MV-4-11 (cell line): ENCODE results near the gene FBXL12.
"Not testable (repeated sequence)": the region's sequence is repeated elsewhere in the genome, so short reads cannot be mapped to it uniquely, and the experiment has no call there.

Experiments used
- DNase-seq: peaks from one replicate; lab custom pipeline; 2025; lab: John Stamatoyannopoulos, UW

FBXL12 gene

DNA sequence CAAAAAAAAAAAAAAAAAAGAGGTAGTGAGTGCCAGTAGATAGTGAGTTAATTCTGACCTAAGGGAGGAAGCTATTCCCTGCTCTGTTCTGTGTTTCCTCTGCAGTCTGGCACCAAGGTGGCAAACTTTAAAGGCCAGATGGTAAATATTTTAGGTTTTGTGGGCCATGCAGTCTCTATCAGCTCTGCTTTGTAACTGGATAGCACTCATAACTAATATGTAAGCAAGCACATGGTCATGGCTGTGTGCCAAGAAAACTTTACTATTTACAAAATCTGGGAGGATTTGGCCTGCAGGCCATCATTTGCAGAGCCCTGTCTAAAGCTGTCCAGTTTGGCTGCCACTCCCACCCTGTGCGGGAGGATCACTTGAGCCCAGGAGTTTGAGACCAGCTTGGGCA is 20.5 kb upstream of the FBXL12 start:
- DNase-seq = no peak

DNA sequence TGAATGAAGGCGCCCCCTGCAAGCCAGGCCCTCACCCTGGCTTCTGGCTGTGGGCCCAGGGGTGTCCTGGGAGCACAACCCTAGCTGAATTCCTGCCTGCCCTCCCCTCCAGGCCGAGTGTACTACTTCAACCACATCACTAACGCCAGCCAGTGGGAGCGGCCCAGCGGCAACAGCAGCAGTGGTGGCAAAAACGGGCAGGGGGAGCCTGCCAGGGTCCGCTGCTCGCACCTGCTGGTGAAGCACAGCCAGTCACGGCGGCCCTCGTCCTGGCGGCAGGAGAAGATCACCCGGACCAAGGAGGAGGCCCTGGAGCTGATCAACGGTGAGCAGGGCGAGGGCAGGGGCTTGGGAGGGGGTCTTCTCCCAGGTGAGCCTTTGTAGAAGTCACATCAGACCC is 19.4 kb upstream of the FBXL12 start:
- DNase-seq = no peak

DNA sequence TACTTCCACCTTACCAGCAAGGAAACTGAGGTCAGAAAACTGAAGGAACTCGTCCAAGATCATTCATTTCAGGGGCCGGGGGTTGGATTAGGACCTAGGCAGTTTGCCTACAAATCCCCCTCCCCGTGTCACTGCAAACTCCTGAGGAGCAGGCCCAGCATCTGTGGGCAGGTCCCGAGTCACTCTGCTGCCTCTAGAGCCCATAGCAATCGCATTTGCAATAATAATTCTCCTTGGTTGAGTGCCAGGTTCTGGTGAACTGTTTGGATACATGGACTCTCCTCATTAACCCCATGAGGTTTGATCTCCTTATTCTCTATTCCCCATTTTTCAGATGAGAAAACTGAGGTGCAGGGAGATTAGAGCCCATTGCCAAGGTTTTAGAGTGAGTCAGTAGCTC is 17.1 kb upstream of the FBXL12 start:
- DNase-seq = peak; percentile 35

DNA sequence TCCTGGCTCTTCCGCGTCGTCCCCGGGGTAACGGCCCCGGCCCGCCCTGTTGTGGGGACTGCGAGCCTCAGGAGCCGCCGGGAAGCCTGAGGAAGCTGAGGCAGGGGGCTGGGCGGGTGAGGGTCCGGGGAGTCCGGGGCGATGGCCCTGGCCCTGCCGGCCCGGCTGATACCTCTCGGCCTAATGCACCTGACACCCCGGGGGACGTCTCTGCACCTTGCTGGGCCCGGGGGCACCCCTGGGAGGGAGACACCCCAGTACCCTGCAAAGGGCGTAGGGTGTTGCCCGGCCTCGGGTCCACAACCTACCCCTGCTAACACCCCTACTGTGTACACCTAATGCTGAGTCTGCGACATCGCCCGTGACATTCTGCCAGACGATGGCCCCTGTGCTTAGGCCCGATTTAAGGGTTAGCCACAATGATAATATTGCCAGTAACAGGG is 16.6 kb upstream of the FBXL12 start:
- DNase-seq = no peak

DNA sequence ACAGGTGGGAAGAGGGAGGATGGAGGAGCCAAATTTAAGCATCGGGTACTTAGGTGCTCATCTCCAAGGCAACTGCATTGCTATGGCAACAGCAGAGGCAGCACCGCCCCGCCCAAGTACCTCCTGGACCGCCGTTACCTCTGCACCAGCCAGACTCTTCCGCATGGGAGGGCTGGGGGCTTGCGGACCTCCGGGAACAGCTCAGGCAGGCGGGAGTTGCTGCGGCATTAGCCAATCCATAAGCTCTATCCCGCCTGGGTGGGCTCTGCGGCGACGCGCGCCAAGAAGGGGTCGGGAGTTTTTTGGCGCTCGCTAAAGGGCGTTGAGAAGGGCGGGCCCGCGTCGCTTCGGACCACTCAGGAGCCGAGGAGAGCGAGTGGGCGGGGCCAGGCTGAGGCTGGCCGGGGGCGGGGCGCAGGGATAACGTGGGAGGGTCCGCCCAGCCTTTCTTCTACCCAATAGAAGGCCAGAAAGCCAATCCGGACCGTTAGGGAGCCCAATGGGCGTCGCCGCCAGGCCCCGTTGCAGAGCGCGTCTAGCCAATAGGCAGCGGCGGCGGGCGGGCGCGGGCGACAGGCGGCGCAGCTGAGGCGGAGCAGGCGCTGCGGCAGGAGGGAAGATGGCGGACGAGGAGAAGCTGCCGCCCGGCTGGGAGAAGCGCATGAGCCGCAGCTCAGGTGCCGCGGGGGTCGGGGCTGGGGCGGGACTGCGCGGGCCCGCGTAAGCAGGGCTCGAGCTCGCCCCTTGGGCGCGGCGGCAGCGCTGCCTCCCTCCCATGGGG is 16.0 kb upstream of the FBXL12 start, which contains the start of gene PIN1:
PIN1 (plus strand) TSS at position 593 of the 781 bp plus-strand sequence; CDS start at position 620, 27 bp downstream.
- peak; percentile 100 for DNase-seq

DNA sequence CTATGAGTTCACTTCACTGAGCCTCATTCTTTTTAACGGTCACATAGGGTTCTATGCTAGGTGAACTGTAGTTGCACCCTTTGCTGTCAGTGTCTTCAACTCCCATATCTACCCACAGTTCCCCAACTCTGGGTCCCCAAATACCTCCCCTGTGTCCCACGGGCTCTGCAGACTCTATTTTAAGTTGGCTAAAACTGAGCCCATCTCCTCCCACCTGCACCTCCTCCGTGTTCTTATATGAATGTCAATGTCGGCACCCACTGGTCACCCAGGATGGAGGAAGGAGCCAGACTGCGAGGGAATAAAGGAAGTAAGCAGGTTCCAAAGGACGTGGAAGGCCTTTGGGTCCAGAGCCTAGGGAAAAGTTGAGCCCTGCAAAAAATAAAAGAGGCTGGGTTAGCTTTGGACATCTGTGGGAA is 15.4 kb upstream of the FBXL12 start:
- DNase-seq = no peak

DNA sequence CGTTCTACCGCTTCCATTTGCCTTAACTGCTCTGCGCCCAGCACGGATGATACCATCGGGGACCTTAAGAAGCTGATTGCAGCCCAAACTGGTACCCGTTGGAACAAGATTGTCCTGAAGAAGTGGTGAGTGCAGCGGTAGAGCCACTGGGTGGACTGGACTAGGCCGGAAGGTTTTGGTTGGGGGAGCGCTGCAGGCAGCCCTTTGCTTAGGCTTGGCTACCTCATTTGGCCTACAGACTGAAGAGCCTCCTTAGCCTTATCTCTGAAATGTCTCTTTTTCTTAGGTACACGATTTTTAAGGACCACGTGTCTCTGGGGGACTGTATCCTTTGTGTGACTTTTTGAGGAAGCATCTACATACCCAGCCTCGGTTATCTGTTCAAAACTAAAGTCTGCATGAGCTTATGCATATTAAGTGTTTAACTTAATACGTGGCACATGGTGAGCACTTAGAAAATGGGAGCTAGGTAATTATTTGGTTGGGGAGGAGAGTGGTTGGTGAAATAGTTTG is 9.7 kb upstream of the FBXL12 start:
- peak; percentile 18 for DNase-seq

DNA sequence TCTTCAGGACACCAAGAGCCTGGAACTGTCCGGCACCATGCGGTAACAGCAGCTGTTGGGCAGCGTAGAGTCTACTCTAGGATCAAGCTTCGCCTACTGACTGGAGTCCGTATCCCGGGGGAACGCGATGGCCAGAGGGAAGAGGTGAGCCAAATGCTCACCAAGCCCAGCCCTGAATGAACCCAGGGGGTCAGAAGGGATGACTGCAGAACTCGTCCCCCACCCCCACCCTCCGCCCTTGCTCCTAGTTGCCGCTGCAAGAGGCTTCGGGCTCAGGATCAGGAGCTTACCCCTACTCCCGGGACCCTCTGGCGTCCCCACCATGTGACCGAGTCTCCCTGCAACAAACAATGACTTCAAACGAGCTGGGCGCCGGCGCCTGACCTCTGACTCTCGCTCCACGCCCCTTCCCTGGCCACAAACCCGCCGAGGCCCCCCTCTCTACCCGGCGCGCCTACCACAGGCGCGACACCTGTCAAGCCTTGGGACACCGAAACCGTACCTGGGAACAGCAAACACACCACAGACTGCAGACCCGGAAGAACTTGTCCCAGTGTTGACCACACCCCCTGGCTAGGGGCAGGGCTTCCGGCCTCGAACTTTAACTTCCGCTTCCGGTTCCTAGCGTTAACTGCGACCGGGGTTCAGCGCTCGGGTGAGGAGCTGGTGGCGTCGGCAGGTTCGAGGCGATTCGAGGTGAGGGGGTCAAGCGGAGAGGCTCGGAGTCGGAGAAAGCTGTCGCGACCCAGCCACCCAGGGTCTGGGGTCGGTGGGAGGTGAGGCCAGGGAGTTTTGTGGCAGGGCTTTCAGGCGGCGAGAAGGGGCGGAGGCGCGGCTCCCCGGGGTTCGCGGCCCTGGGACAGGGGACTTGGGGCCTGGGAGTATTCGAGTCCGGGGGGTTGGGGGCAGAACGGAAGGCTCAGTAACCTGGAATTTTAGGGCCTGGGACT is 8.7 kb upstream of the FBXL12 start, which contains the start of gene UBL5:
UBL5 (plus strand) TSS at position 630 of the 950 bp plus-strand sequence. CDS start 420 bp downstream, outside the sequence.
- peak; percentile 92 for DNase-seq

DNA sequence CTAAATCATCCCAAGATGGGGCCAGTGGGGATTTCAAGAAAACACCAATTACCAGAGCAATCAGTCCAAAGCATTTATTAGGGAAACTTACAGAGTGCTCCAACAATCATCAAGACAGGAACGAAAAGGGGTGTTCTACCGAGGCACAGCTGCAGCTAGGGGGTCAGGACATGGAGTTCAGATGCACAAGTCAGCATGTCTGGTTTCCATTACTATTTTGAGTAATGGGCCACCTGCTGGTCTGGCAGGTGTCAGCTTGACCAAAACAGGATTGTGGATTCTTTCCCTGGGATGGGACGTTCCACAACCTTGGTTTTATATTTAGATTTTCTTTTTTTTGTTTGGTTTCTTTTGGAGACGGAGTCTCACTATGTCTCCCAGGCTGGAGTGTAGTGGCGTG is 4.9 kb upstream of the FBXL12 start:
- no peak for DNase-seq

DNA sequence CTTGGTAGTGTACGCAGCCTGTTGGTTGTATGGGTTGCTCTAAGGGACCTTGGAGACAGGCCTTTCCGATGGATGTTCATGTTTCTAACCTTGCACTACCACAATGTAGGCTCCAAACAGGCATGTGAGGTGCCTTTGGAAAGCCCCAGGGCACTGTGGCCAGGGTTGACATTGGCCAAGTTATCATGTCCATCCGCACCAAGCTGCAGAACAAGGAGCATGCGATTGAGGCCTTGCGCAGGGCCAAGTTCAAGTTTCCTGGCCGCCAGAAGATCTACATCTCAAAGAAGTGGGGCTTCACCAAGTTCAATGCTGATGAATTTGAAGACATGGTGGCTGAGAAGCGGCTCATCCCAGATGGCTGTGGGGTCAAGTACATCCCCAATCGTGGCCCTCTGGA is 1.2 kb upstream of the FBXL12 start:
- not testable (repeated sequence) for DNase-seq

DNA sequence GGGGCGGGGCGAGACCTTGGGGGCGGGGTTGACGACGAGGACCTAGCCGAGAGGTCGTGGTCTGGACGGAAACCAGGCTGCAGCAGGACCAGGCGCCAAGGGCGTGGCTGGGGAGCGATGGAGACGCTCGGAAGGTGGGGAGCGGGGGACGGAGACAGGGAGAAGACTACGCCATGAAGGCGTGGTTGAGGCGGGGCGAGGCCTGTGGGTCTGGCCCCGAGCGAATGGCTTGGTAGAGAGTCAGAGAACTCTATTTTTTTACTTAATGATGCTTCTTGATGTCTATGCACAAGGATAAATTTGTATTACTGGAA is 674 bp upstream of the FBXL12 start:
- no peak for DNase-seq

DNA sequence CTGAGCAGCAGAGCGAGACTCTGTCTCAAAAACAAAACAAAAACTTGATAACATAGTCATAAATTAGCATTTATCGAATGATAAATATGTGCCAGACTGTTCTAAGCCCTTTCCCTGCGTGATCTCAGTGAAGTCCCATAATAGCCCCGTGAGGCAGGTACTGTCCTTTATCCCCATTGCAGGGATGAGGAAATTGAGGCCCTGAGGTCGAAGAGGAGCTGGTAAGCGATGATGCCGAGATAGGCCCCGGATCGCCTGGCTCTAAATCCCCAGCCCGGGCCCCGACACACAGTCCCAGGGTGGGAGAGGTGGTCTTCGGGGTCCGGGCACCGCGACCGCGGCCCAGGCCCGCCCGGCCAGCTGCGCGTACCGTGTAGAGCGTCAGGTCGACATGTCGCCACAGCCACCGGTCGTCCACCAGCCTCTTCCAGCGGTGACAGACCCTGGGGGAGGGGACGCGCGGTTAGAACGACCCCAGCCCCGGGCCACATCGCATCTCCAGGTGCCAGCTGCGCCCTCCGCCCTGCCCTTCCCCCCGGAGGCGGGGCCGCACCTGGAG is 625 bp downstream of the FBXL12 start:
- no peak for DNase-seq

DNA sequence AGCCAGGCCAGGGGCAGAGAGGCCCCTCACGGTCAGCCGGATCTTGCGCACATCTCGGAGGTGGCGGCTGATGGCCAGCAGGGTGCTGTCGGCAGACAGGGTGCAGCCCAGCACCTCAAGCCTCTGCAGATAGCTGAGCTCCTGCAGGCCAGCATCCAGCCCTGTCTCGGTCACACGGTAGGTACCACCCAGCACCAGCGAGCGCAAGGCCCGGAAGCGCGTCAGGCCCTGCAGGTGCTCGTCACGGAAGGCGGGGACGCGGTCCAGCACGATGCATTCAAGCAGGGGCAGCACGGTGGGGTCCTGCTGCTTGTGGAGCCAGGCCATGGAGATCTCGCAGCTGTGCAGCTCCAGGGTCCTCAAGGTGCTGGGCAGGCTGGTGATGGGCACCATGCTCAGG is 7.7 kb downstream of the FBXL12 start:
- DNase-seq = no peak

DNA sequence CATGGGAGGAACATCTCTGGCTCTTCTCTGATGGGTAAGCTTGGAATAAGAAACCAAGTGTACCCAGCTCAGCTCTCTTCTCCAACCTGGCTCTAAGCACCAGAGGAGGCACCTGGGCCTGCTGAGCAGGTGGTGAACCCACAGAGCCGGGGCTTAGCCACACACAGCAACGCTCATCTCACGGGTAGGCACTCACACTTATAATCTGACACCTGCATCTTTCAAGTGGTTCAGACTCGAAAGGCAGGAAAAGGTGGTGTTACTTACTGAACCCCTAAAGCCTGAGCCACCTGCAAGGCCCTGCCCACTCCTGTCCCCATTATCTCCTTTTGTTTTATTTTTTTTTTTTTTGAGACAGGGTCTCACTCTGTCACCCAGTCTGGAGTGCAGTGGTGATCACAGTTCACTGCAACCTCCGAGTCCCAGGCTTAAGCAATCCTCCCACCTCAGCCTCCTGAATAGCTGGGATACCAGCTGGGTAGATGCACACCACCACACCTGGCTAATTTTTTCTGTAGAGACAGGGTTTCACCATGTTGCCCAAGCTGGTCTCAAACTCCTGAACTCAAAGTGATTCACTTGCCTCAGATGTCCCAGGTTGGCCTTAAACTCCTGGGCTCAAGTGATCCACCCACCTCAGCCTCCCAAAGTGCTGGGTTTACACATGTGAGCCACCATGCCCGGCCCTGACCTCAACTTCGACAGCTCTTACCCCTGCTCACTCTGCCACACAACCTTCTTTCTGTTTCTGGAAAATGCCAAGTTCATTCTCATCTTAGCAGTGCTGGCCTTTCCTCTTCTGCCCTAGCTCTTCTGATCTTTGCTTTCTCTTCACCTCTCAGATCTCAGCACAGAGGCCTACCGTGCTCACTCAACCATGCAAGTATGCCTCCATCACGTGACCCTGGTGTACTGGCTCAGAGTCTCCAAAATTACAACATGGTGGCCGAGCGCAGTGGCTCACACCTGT is 9.7 kb downstream of the FBXL12 start:
- DNase-seq = no peak

DNA sequence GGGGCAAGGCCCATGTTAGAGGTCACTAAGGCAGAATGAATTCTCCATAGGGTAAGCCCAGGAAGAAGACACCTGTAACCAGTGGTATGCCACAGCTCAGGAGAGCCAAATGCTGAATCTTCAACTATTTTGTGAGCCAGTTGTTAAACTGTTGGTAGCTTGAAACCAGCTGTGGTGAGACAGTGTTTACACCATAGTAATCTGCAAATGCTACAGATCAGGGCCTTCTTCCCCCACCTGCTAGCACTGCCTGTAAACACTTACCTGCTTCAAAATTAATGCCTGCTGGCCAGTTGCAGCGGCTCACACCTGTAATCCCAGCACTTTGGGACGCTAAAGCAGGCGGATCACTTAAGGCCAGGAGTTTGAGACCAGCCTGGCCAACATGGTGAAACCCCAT is 12.1 kb downstream of the FBXL12 start:
- no peak for DNase-seq

DNA sequence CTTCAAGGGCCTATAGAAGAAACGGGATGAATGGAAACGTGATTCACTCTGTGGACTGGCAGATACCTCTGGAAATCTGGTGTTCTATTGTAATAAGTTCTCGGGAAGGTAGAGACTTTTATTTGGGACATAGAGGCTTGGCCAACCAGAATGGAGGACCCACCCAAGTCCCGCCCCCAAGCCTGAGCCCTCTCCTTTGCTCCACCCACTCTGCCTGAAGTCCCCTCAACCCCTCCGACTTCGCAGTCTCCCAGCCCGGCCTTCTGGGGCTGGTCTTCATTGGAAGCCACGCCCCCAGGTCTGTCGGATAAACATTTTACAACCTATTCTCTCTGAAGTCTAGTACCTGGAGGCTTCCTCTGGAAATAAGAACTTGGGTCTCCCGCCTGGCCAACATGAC is 16.9 kb downstream of the FBXL12 start:
- no peak for DNase-seq

DNA sequence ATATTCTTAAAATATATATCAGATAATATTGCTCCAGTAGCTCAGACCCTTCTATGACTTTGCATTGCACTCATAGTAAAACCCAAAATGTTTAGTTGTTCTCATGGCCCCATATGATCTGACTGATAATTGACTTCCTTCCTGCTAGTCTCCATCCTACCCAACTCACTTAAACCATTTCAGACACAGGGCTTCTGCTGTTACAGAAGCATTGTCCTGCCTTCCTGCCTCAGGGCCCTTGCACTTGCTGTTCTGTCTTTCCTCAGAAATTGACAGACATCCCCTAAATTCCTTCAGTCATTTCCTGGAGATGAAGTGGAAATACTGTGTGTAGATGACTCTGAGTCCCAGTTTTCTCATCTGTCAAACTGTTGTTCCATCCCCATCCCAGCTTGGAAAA is 19.7 kb downstream of the FBXL12 start:
- DNase-seq = no peak

DNA sequence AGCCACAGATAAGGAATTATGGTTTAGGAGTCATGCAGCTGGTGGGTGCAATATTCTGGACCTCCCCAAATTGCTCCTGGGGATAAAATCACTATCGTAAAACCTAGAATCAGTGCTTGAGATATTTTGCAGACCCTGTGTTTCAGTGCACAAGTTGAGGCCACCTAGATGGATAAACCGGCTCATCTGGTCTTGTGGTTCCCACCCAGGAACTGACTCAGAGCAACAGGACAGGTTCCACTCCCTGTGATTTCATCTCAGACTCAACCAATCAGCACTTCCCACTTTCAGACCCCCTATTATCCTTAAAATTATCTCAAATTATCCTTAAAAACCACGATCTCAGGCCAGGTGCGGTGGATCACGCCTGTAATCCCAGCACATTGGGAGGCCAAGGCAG is 21.0 kb downstream of the FBXL12 start:
- DNase-seq = no peak

DNA sequence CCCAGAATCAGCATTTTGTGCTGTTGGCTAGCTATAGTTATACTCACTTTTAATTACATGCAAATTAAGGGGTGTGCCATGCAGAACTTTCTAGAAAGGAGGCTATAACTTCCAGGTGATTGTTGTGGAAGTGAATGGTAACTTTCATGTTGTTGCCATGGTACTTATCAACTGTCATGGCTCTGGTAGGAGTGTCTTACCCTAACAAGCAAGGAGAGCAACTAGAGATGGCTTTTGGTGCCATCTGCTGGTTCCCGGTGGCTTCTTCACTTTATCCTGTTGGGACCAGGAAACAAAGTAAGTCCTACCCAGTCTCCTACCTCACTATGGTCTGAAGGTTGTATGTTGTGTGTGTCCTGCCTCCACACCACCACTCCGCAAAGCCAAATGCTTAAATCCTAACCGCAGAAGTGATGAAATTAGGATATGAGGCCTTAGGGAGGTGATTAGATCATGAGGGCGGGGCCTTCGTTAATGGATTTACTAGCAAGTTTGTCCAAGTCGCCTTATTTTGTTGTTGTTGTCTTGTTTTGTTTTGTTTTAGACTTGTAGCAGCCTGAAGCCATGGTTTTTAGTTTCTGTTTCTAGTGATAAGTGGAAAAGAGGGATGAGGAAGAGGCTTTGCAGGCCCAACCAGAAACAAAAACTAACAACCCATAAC is 22.6 kb downstream of the FBXL12 start:
- peak; percentile 98 for DNase-seq

DNA sequence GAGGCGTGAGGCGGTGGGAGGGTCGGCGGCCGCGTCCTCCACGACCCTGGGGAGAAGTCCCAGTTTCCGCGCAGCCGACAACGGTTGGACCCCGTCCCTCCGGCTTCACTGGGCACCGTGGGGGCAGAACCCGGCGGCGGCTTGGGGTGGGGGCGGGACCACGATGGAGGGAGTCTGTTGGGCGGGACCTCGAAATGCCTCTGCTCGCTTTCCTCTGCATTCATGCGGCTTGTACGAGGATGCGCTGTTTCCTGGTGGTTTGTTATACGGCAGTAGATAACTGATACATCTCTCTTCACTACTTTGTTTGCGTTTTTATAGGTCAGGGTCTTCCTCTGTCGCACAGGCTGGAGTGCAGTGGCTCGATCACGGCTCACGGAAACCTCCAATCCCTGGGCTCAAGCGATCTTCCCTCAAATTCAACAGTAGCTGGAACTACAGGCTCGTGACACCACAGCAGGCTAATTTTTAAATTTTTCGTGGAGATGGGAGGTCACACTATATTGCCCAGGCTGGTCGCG is 25.7 kb downstream of the FBXL12 start:
- DNase-seq = no peak
